HG02678 (cell line): ENCODE data around the gene TRMT10B.
A peak's percentile ranks its signal among the peaks of the same experiment; 100 is the strongest.

Experiments
- ATAC-seq: cut with Tn5 transposase; IDR thresholded peaks from one replicate; pipeline ENCODE4 v1.9.1; 2021; ENCODE audit warnings: mild to moderate bottlenecking, moderate library complexity; ENCODE audit not compliant: unreplicated experiment

Gene TRMT10B

GRCh38 chr9:37753489-37754190 lies at the start of gene TRMT10B:
Gene TRMT10B (plus strand): TSS chr9:37753805. CDS start chr9:37761932, 8,127 bp downstream.
- peak; percentile 92 for ATAC-seq

- ATAC-seq, result no peak
These were observed 47.8 kb upstream of the TRMT10B start for GRCh38 chr9:37705787-37706186.

GRCh38 chr9:37706290-37706689 lies 47.3 kb upstream of the TRMT10B start:
- ATAC-seq, result no peak

GRCh38 chr9:37707748-37708147 lies 45.9 kb upstream of the TRMT10B start:
- no peak for ATAC-seq

DNA sequence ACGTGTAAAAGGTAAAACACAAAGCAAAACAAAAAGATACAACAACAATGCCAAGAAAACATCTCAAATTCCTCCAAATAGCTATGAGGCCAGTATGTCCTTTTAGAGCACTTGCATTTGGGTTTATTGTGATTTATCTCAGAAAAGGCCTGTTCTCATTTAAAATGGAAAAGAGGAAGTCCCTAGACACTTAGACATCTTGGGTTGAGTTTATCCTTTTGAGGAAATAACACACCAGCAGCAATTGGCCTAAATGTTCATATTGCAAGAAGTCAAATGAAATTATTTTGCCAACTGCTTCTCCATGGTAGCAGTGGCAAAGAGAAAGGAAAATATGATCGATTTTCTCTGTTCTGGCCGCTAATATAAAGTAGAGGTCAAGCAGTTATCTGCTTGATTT lies 43.6 kb upstream of the TRMT10B start:
- ATAC-seq, result no peak

- ATAC-seq, result no peak
These were observed 38.3 kb upstream of the TRMT10B start for GRCh38 chr9:37715260-37715659.

GRCh38 chr9:37715991-37716505 lies 37.6 kb upstream of the TRMT10B start:
- no peak for ATAC-seq

DNA sequence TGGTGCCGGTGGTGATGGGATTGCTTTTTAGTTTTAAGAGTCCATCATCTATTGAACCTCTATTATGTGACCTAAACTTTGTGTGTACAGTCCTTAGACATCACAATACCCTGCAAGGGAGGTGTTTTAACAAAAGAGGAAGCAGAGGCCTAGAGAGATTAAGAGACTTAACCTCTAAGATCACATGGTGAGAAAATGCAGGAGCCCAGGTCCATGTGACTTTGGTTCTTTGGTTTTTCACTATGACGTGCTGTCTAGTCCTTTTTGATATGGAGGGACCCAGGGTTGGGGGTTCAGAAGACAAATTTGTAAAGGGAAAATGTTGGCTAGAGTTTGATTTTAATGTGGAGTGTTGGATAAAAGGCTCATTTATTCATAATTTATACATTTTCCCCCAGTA lies 34.1 kb upstream of the TRMT10B start:
- ATAC-seq, result no peak

- no peak for ATAC-seq
These were observed 26.6 kb upstream of the TRMT10B start for GRCh38 chr9:37727013-37727412.

GRCh38 chr9:37729499-37729898 lies 24.1 kb upstream of the TRMT10B start:
- ATAC-seq, result no peak

DNA sequence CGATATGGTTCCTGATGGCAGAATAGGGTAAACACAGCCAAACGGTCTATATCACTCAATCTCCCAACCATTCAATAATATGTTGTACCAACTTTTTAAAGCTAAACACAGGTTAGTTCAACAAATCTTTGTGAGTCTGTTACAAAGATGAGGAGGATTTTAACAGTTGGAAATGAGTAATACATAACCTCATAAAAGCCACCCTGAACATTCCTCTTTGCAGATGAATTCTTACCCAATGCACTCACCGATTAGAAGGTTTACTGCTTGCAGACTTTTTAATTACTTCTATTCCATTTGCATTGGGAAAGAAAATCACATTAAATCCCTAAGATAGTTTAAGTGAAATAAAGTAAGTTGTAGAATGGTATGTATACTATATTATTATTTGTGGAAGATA lies 23.3 kb upstream of the TRMT10B start:
- no peak for ATAC-seq

DNA sequence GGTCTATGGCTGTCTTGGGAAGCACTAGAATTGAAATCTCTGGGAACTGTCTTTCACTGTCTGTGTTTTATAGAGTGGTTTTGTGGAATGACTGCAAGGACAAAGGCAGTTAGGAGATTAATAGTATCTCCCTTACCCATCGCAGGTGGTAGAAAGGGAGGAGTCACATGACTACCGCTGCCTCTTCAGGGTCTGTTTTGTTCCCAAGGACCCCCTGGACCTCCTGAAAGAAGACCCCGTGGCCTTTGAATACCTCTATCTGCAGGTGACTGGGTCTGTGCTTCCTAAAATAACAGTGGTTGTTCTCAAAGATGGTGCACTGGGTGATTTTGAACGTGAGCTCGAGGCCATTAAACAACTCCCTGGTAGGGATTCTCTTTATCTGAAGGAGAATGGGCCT lies 22.8 kb upstream of the TRMT10B start:
- no peak for ATAC-seq

GRCh38 chr9:37732086-37732741 lies 21.4 kb upstream of the TRMT10B start:
- ATAC-seq, result no peak

DNA sequence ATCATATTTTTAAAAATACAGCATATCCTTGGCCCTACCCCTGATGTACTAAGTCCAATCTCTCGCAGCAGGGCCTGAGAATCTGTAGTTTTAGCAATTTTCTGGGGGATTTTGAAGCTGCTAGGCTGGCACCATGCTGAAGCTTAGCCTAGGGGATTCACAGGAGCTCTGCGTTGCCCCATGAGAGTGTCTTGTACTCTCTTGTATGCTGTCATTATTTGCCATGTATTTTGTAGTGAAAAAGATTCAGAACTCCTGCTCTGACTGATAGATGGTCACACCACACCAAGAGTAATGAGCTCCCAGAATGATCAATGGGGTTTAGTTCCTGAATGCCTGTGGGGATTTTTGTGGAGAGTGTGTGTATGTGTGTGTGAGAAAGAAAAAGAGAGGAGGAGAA lies 20.7 kb upstream of the TRMT10B start:
- ATAC-seq, result no peak

- ATAC-seq, result no peak
These were observed 14.4 kb upstream of the TRMT10B start for GRCh38 chr9:37739222-37739621.

GRCh38 chr9:37740128-37740527 lies 13.5 kb upstream of the TRMT10B start:
- ATAC-seq, result no peak

DNA sequence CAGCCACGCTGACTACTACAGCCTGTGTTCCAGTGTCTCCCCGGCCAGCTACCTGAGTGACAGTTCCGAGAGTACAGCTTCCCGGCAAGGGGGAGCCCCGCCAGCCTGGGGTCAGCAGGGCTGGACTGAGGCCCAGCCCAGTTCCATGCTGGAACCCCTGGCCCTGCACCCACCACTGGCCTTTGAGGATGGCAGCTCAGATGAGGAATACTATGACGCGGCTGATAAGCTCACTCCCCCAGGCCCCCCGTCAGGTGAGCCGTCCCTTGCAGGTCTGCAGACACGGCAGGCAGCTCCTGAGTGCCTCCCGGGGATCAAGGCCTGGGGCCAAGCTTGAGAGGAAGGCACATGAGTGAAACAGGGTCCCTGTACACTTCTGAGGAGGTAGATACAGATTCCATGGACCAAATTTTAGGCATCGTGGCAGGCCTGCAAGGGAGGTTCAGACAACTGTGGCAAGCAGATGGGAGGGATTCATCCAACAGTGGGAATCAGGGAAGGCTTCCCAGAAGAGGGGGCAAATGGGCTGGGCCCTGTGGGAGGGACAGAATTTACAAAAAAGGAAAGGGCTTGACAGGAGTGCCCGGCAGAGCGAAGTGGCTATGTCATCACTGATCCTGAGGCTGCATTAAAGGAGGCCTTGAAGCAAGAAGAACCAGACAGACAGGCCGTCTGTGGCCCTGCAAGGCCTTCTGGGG lies 12.8 kb upstream of the TRMT10B start:
- ATAC-seq, result no peak

DNA sequence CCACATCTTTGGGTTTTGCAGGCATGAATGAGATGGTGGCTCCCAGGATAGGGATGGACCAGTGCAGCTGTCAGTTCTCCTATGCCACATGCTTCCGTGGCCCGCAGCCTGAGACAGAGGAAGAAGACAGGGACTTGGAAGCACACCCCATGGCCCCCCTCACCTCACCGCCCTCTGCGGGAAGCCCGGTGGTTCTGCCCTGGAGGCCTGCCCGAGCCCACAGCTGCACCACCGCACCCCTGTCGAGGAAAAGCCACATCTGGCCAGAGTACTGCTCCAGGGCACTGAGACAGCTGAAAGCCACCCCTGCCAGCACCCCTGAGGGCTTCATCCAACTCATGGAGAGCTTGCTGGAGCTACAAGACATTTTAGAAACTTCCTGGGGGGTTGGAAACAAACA lies 7.6 kb upstream of the TRMT10B start:
- no peak for ATAC-seq

GRCh38 chr9:37746448-37747270 lies 6.9 kb upstream of the TRMT10B start:
- ATAC-seq, result no peak

- ATAC-seq, result peak; percentile 72
These were observed 6.3 kb upstream of the TRMT10B start for GRCh38 chr9:37747271-37747753.

DNA sequence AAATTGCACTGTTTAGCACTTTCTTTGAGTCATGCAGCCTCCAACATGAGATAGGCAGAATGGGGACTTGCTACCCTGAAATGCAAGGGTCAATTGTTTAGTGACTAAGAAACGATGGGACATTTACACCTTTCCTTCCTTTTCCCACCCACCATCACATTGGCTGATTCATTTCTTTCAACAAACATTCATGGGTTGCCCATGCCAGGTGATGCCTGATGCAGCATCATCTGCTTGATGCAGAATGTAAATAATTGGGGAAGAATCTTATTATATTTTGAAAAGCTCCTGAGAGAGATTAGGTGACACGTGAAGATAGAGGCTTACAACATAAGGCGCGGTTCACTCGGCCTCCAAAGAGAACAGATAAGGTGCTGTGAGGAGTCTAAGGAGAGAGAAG lies 4.5 kb upstream of the TRMT10B start:
- ATAC-seq, result no peak
